NCI-H524 treated with DMSO at 0.1 percent for 48 hours (cell line): Measurements from ENCODE around the gene TJP3.
"Not testable (repeated sequence)": the region's sequence is repeated elsewhere in the genome, so short reads cannot be mapped to it uniquely, and the experiment has no call there.

Experiments used
- DNase-seq: peaks from one replicate; lab custom pipeline; 2025; lab: John Stamatoyannopoulos, UW

The TJP3 gene

GRCh38 chr19:3740431-3740830 is 32.2 kb downstream of the TJP3 start:
- no peak for DNase-seq

GRCh38 chr19:3743486-3743885 is 35.3 kb downstream of the TJP3 start:
- no peak for DNase-seq

DNA sequence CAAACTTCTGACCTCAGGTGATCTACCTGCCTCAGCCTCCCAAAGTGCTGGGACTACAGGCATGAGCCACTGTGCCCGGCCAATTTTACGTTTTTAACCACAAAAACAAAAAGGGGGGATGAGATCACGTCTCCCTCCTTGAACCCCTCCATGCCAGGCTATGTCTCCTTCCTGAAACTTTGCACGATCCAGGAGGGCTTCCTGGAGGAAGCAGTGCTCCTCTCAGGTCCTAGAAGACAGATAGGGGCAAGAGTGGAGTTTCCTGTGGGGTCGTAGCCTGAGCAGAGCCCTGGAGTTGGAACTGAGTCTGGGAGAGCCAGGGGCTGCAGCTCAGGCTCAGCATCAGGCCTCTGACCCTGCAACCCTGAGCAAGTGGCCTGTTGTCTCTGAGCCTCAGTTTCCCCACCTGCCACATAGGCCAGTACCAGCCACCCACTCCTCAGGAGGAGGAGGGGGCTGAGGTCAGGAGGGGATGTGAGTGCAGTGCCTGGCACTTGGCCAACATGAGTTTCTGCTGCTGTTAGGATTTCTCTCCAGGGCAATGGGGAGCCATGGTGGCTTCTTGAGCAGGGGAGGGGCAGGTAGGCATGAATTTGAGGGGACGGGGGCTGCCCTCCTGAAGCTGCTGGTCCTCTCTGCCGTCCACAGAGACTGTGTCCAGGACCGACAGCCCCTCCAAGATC is 37.3 kb downstream of the TJP3 start:
- no peak for DNase-seq

- DNase-seq = no peak
Observed at GRCh38 chr19:3746371-3747056, 38.3 kb downstream of the TJP3 start.

DNA sequence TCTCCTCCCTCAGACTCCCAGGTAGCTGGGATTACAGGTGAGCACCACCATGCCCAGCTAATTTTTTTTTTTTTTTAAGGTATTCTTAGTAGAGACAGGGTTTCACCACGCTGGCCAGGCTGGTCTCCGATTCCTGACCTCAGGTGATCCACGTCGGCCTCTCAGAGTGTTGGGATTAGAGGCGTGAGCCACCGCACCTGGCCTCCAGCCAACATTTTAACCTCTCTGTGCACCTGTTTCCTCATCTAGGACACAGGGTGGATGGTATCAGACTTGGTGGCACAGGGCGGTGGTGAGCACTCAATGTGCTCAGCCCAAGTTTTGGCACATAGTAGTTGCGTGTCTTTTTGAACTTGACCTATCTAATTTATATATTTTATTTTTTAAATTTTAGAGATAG is 40.8 kb downstream of the TJP3 start:
- DNase-seq = no peak

GRCh38 chr19:3750211-3750610 is 42.0 kb downstream of the TJP3 start:
- DNase-seq = no peak

DNA sequence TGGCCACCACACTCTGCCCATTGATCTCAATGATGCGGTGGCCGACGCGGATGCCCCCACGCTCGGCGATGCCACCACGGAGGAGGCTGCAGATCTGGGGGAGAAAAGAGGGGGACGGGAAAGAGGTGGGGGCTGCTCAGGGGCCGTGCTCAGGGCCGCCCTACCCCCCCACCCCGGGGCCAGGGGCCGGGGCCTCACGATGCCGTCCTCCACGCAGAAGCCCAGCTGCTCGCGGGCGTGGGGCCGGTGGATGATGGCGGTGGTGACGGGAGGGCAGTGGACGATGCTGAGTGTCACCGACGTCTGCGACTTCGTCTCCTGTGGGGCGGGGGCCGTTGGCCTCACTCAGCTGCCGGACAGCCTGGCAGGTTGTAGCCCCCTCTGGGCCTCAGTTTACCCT is 43.1 kb downstream of the TJP3 start:
- no peak for DNase-seq

DNA sequence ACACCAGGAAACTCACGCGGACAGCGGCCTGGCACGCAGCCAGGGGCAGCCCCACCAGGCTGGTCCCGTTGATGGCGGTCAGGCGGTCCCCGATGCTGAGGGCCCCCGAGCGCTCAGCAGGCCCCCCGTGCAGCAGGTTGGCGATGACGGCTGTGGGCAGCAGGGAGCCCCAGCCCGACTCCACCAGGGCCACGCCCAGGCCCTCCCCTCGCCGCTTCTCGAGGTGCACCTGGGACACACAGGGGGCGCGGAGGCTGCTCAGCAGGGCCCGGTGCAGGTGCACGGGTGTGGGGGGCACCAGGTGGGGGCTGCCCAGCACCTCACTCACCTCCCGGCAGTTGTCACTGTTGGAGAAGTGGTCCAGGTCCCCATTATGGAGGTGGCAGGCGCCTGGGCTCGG is 44.3 kb downstream of the TJP3 start:
- DNase-seq = no peak

GRCh38 chr19:3753631-3754410 is 45.6 kb downstream of the TJP3 start:
- no peak for DNase-seq

DNA sequence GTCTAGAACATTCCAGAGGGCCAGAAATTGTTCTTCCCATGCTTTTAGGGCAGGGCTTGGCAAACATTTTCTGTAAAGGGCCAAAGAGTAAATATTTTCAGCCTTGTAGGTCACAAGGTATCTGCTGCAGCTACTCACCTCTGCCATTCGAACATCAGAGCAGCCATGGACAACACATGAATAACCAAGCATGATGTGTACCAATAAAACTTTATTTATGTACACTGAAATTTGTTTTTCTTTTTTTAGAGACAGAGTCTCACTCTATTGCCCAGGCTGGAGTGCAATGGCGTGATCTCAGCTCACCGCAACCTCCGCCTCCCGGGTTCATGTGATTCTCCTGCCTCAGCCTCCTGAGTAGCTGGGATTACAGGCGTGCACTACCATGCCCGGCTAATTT is 49.5 kb downstream of the TJP3 start:
- not testable (repeated sequence) for DNase-seq

DNA sequence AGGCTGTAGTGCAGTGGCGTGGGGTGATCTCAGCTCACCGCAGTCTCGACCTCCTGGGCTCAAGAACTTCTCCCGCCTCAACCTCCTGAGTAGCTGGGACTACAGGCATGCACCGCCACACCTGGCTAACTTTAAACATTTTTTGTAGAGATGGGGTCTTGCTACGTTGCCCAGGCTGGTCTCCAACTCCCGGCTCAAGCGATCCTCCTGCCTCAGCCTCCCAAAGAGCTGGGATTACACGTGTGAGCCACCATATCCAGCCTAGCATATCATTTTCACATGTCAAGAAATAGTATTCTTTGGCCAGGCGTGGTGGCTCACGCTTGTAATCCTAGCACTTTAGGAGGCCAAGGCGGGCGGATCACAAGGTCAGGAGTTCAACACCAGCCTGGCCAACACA is 50.1 kb downstream of the TJP3 start:
- DNase-seq = not testable (repeated sequence)

GRCh38 chr19:3759482-3760254 is 51.5 kb downstream of the TJP3 start:
- DNase-seq = no peak

GRCh38 chr19:3760871-3761361 is 52.7 kb downstream of the TJP3 start:
- DNase-seq = no peak

GRCh38 chr19:3761382-3762129 is 53.4 kb downstream of the TJP3 start, which contains the start of gene APBA3:
TSS of gene APBA3 (minus strand) at chr19:3761692. CDS start at chr19:3760264, 1,428 bp downstream.
- DNase-seq = peak; percentile 78

DNA sequence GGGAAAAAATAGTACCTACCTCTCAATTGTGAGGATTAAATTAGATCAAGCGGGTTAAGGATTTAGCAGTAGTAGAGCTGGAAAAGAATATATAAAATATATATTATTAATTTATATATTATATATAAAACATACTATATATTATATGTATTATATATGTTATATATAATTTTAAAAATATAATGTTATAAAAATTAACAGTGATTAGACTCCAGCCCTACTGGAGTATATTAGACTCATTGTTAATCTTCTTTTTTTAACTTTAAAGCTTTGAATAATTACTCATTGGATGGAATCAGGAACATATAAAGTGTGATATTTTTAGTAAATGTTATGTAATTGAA is 53.9 kb downstream of the TJP3 start:
- no peak for DNase-seq

DNA sequence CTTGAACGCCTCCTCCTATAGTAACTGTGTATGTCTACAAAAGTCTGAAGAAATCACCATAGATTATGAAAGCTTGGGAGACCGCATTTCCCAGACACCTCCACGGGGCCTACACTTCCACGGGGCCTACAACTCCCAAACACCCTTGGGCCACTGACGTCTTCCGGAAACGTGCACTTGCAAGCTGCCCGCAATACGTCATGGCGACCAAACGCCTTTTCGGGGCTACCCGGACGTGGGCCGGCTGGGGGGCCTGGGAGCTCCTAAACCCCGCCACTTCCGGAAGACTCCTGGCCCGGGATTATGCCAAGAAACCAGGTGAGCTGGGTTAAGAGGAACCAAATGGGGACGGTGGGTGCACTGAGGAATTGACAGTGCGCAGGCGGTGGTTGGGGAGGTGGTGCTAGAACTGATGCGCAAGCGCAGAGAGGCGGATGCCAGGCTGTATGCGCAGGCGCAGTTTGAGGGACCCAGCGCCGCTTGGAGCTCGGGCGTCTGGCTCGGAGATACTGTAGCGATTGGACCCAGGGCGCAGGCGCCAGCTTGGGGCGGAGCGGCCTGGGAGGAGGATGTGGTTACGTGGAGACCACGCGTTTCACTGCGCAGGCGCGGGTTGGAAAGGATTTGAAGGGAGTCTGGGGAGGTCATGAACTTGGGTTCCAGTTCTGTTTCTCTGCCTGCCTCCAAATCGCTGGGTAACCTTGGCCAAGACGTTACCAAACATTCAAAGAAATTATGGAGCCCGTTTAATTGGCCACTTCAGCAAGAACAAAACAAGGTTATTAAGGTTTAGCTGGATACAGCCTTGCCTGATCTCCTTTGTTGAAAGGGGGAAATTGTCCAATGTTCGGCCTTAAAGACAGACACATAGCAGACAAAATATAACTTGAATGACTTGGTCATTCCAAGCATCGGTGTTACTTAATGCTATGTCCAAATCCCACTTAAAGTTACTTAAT is 54.6 kb downstream of the TJP3 start, which contains the start of gene MRPL54:
Gene MRPL54, plus strand, starts transcription at position 182 of the 959 bp plus-strand sequence. Its CDS starts 19 bp downstream, at position 201.
- peak; percentile 96 for DNase-seq

- DNase-seq = no peak
Observed at GRCh38 chr19:3765121-3765520, 56.9 kb downstream of the TJP3 start.

DNA sequence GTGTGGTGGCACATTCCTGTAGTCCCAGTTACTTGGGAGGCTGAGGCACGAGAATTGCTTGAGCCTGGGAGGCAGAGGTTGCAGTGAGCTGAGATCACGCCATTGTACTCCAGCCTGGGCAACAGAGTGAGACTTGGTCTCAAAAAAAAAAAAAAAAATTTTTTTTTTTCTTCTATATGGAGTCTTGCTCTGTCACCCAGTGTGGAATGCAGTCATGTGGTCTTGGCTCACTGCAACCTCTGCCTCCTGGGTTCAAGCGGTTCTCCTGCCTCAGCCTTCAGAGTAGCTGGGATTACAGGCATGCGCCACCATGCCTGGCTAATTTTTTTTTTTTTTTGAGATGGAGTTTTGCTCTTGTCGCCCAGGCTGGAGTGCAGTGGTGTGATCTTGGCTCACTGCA is 57.6 kb downstream of the TJP3 start:
- DNase-seq = not testable (repeated sequence)

DNA sequence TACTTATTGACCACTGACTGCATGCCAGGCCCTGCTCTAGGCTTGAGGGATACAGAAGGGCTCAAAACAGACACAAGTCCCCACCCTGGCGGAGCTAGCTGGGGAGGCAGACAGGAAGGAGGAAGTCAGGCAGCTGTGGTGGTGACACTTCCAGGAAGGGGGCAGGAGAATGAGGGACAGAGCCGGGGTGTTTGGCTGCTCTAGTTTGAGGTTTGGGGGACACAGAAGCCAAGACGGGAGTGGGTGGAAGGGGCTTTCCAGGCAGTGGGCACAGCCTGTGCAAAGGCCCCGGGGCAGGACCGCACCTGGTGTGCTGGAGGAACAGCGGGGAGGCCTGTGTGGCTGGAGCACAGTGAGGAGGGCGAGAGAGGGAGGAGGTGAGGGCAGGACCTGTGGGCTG is 58.3 kb downstream of the TJP3 start:
- DNase-seq = no peak

DNA sequence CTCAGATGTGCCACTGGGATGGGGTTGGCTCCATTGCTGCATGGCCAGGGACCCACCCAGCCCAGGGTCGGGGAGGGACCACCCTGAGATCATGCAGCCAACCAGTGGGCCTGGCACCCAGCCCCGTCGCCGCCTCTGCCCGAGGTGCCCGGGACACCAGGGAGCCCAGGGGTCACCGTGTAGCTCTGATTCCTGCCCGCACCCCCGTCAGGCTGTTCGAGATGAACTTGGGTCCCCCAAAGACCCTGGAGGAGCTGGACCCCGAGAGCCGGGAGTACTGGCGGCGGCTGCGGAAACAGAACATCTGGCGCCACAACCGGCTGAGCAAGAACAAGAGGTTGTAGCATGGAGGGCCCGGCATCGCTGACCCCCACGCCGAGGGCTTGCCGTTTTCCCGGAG is 58.9 kb downstream of the TJP3 start:
- no peak for DNase-seq
